Keratinocyte (primary cell): ENCODE measurements around the gene VMP1. TPM values are rescaled to one million over a fixed set of nuclear protein-coding genes. Genes with fewer than 3 reads are reported as not detected.

Source experiments
- DNase-seq: peaks from one replicate; pipeline ENCODE4 v3.0.0-alpha.2; 2011; ENCODE audit warnings: low read depth, missing footprints, low spot score
- FAIRE-seq: peaks from 2 replicates; lab custom pipeline; 2011; peaks lifted over from hg19 to GRCh38; lab: Jason Lieb, UNC
- H2AFZ ChIP-seq: 2 replicates; pipeline ENCODE4 v1.6.0; 2012; ENCODE audit warnings: low read length, control low read depth, inconsistent platforms; ENCODE audit not compliant: control insufficient read depth
- H3K27ac ChIP-seq: 2 replicates; pipeline ENCODE4 v1.5.1; 2011; ENCODE audit warnings: low read length; ENCODE audit not compliant: control insufficient read depth, insufficient read depth
- H3K27me3 ChIP-seq: 3 replicates; pipeline ENCODE4 v1.6.0; 2011; ENCODE audit warnings: low read length; ENCODE audit not compliant: control insufficient read depth, insufficient read depth; ENCODE audit errors: extremely low read depth
- H3K36me3 ChIP-seq, 2 experiments: 2 replicates in 1 of 2; 3 replicates in 1 of 2; pipeline ENCODE4 v1.5.1; 2011; ENCODE audit warnings: low read length in 2 of 2, mild to moderate bottlenecking in 1 of 2; ENCODE audit not compliant: control insufficient read depth in 2 of 2, insufficient read depth in 2 of 2; ENCODE audit errors: extremely low read depth in 1 of 2
- H3K4me1 ChIP-seq: 3 replicates; pipeline ENCODE4 v1.5.1; 2011; ENCODE audit warnings: low read length; ENCODE audit not compliant: control insufficient read depth, insufficient read depth; ENCODE audit errors: extremely low read depth
- H3K4me2 ChIP-seq: 3 replicates; pipeline ENCODE4 v1.6.0; 2011; ENCODE audit warnings: low read depth, low read length; ENCODE audit not compliant: control insufficient read depth, insufficient read depth; ENCODE audit errors: extremely low read depth
- H3K4me3 ChIP-seq, 3 experiments: fragments of 200-600 bp in 1 of 3; sonication (generic) in 1 of 3; 2 replicates in 2 of 3; 3 replicates in 1 of 3; pipeline ENCODE4 v1.5.1; 2011 to 2016; ENCODE audit warnings: low read length in 3 of 3, mild to moderate bottlenecking in 3 of 3, control low read depth in 2 of 3, inconsistent platforms in 1 of 3, low read depth in 1 of 3, mixed read lengths in 1 of 3, mixed run types in 1 of 3, moderate library complexity in 1 of 3; ENCODE audit not compliant: control insufficient read depth in 2 of 3, insufficient read depth in 2 of 3; ENCODE audit errors: extremely low read depth in 1 of 3
- H3K79me2 ChIP-seq: 2 replicates; pipeline ENCODE4 v1.6.0; 2012; ENCODE audit warnings: low read length; ENCODE audit not compliant: control insufficient read depth, insufficient read depth
- H3K9ac ChIP-seq: 3 replicates; pipeline ENCODE4 v1.6.0; 2011; ENCODE audit warnings: low read length; ENCODE audit not compliant: control insufficient read depth, insufficient read depth; ENCODE audit errors: extremely low read depth
- H3K9me1 ChIP-seq: 3 replicates; pipeline ENCODE4 v1.6.0; 2011; ENCODE audit warnings: low read length; ENCODE audit not compliant: control insufficient read depth, insufficient read depth; ENCODE audit errors: extremely low read depth
- H3K9me3 ChIP-seq: 2 replicates; pipeline ENCODE4 v1.5.1; 2012; ENCODE audit warnings: low read depth, low read length; ENCODE audit not compliant: control insufficient read depth
- H4K20me1 ChIP-seq: 3 replicates; pipeline ENCODE4 v1.6.0; 2011; ENCODE audit warnings: low read length; ENCODE audit not compliant: control insufficient read depth, insufficient read depth; ENCODE audit errors: extremely low read depth
- EZH2 ChIP-seq: IDR thresholded peaks from one replicate; pipeline ENCODE4 v1.6.1; 2012; ENCODE audit warnings: inconsistent platforms, mild to moderate bottlenecking, low read length, moderate library complexity
- dilution Hi-C: fragments of 300-500 bp; cut with MboI; formaldehyde crosslinking; loops from one replicate; pipeline ENCODE4 v1.7.0; 2020; ENCODE audit warnings: low sequenced_read_pairs; ENCODE audit not compliant: extremely low pct_ligation_motif_present
- polyA plus RNA-seq, 5 experiments: library from polyadenylated mRNA; depleted of rRNA in 3 of 5; stranded (reverse) in 3 of 5; stranded (forward) in 1 of 5; unstranded in 1 of 5; fragments of >200 nt; gene quantifications; 1 replicate in 1 of 5; 2 replicates in 3 of 5; 3 replicates in 1 of 5; pipeline versions ENCODE4 v1.2.1 to v1.2.3, GENCODE V29; 2011 to 2012; ENCODE audit warnings: missing spikeins in 2 of 5, low read depth in 1 of 5, low replicate concordance in 1 of 5
- TF ChIP-seq, protein P1 (sequence below), 3 experiments: IDR thresholded peaks in 1 of 3; conservative IDR thresholded peaks in 1 of 3; optimal IDR thresholded peaks in 1 of 3; 2 replicates in 2 of 3; 3 replicates in 1 of 3; pipeline versions ENCODE3 to v1.5.1; 2011; ENCODE audit warnings: low read length in 3 of 3, mild to moderate bottlenecking in 3 of 3, moderate library complexity in 2 of 3, control low read depth in 1 of 3, inconsistent platforms in 1 of 3; ENCODE audit not compliant: insufficient read depth in 2 of 3; ENCODE audit errors: extremely low read depth in 1 of 3

Gene VMP1
- polyA plus RNA-seq, 1 donor (not counting 4 experiments of a cell fraction or from before 2014, with no cell fraction given) = 303 TPM

DNA sequence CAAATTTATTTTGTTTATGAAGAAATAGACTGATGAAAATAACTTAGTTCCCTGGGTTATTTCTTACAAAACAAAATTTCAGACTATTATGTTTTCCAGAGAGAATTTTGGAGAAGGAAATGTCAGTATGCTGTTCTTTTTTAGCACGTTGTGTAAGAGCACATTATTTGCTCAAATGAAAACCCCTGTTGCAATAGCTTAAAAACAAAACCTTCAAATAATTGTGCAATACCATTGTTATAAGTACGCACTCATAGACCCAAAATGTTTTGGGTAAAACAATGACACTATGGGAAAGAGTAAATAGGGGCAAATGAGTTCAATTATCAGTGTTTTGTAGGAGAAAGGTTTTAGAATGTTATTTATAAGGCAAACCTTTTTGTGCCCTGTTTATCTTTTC is 18.2 kb downstream of the VMP1 start:
- no peak overlapping the region for H3K4me2 ChIP-seq
- no peaks in the 10 kb centered on the region for H3K9me1 ChIP-seq
- no peak overlapping the region for H3K27ac ChIP-seq
- no peaks in the 10 kb centered on the region for H4K20me1 ChIP-seq
- H3K36me3 ChIP-seq = peaks cover 0 to 2% of the 10 kb centered on the region in 2 experiments
- dilution Hi-C loops = no loop called here
- H3K9me3 ChIP-seq = no peaks in the 10 kb centered on the region
- H3K79me2 ChIP-seq = peaks cover 71% of the 10 kb centered on the region
- H3K27me3 ChIP-seq = no peaks in the 10 kb centered on the region
- FAIRE-seq (no peak), DNase-seq (no peak)
- H2AFZ ChIP-seq = no peak overlapping the region
- H3K9ac ChIP-seq = no peak overlapping the region
- H3K4me1 ChIP-seq = peaks cover 3% of the 10 kb centered on the region
- TF ChIP-seq, protein P1, sequence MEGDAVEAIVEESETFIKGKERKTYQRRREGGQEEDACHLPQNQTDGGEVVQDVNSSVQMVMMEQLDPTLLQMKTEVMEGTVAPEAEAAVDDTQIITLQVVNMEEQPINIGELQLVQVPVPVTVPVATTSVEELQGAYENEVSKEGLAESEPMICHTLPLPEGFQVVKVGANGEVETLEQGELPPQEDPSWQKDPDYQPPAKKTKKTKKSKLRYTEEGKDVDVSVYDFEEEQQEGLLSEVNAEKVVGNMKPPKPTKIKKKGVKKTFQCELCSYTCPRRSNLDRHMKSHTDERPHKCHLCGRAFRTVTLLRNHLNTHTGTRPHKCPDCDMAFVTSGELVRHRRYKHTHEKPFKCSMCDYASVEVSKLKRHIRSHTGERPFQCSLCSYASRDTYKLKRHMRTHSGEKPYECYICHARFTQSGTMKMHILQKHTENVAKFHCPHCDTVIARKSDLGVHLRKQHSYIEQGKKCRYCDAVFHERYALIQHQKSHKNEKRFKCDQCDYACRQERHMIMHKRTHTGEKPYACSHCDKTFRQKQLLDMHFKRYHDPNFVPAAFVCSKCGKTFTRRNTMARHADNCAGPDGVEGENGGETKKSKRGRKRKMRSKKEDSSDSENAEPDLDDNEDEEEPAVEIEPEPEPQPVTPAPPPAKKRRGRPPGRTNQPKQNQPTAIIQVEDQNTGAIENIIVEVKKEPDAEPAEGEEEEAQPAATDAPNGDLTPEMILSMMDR (optimal IDR thresholded peaks at IDR 0.05 in 1 of 3, IDR thresholded peaks at IDR 0.05 in 1 of 3, conservative IDR thresholded peaks at IDR 0.05 in 1 of 3; ENCODE audit: extremely low read depth in 1 of 3, insufficient read depth in 2 of 3, low read length in 3 of 3) = no peak
- TF ChIP-seq EZH2 = no peak
- H3K4me3 ChIP-seq = no peak overlapping the region

GRCh38 chr17:59727817-59728533 is 20.5 kb downstream of the VMP1 start:
- dilution Hi-C loops = no loop called here
- Histone ChIP-seq H3K9ac (no peak overlapping the region), H3K4me3 (no peak overlapping the region), H3K4me1 (peaks cover 3% of the 10 kb centered on the region), H3K4me2 (no peak overlapping the region), H3K27ac (no peak overlapping the region), H3K9me1 (no peaks in the 10 kb centered on the region), H3K27me3 (no peaks in the 10 kb centered on the region), H3K79me2 (peaks cover 49% of the 10 kb centered on the region), H2AFZ (no peak overlapping the region), H3K36me3 (peaks cover 0 to 4% of the 10 kb centered on the region in 2 experiments), H4K20me1 (no peaks in the 10 kb centered on the region), H3K9me3 (no peaks in the 10 kb centered on the region)
- FAIRE-seq = no peak
- TF ChIP-seq, protein P1 (optimal IDR thresholded peaks at IDR 0.05 in 1 of 3, IDR thresholded peaks at IDR 0.05 in 1 of 3, conservative IDR thresholded peaks at IDR 0.05 in 1 of 3; ENCODE audit: extremely low read depth in 1 of 3, insufficient read depth in 2 of 3, low read length in 3 of 3) = no peak
- TF ChIP-seq EZH2 = no peak
- no peak for DNase-seq
